Stimulated activated CD8-positive, alpha-beta memory T cell treated with anti-CD3 and anti-CD28 coated beads, Interleukin-7, amount 100 ng/mL, for 24 hours (primary cell): Measurements from ENCODE around the gene ITGB7.

Experiments used
- DNase-seq: peaks from one replicate; pipeline ENCODE4 v3.0.0-alpha.2; 2020; ENCODE audit warnings: low read depth

ITGB7 gene

GRCh38 chr12:53145383-53146260, 61.4 kb downstream of the ITGB7 start:
- DNase-seq: no peak

- DNase-seq: no peak
These were observed 63.7 kb downstream of the ITGB7 start for GRCh38 chr12:53143355-53143754.
